Fibroblast of lung (primary cell): ENCODE measurements around the gene CCL16. TPM values are rescaled to one million over a fixed set of nuclear protein-coding genes. Genes with fewer than 3 reads are reported as not detected.

ENCODE experiments used
- DNase-seq, 2 donors: peaks; one replicate each; pipeline versions ENCODE4 v3.0.0 to v3.0.0-alpha.2; 2010; ENCODE audit warnings: low read depth in 2 of 2
- H2AFZ ChIP-seq: 2 replicates; pipeline ENCODE4 v1.5.1; 2012; ENCODE audit warnings: low read length, control low read depth, inconsistent platforms
- H3K27ac ChIP-seq: 2 replicates; pipeline ENCODE4 v1.5.1; 2011; ENCODE audit warnings: low read length, control low read depth; ENCODE audit not compliant: insufficient read depth
- H3K27me3 ChIP-seq: 2 replicates; pipeline ENCODE4 v1.5.1; 2011; ENCODE audit warnings: mild to moderate bottlenecking, low read length; ENCODE audit not compliant: control insufficient read depth, insufficient read depth
- H3K36me3 ChIP-seq: 2 replicates; pipeline ENCODE4 v1.5.1; 2011; ENCODE audit warnings: low read length; ENCODE audit not compliant: control insufficient read depth, insufficient read depth
- H3K4me1 ChIP-seq: 2 replicates; pipeline ENCODE4 v1.5.1; 2011; ENCODE audit warnings: low read length; ENCODE audit not compliant: control insufficient read depth, insufficient read depth; ENCODE audit errors: extremely low read depth
- H3K4me2 ChIP-seq: 2 replicates; pipeline ENCODE4 v1.5.1; 2011; ENCODE audit warnings: low read length, control low read depth; ENCODE audit not compliant: insufficient read depth; ENCODE audit errors: extremely low read depth
- H3K4me3 ChIP-seq, 4 experiments: fragments of 200-600 bp in 1 of 4; sonication (generic) in 1 of 4; replicated peaks in 1 of 4; 2 replicates each; pipeline ENCODE4 v1.5.1; 2011 to 2016; ENCODE audit warnings: low read length in 4 of 4, low read depth in 3 of 4, mild to moderate bottlenecking in 3 of 4, control low read depth in 2 of 4, inconsistent platforms in 1 of 4, mixed read lengths in 1 of 4; ENCODE audit not compliant: insufficient read depth in 1 of 4; ENCODE audit errors: control extremely low read depth in 1 of 4
- H3K79me2 ChIP-seq: 2 replicates; pipeline ENCODE4 v1.5.1; 2012; ENCODE audit warnings: mild to moderate bottlenecking, low read length, inconsistent platforms; ENCODE audit not compliant: control insufficient read depth, insufficient read depth
- H3K9ac ChIP-seq: 2 replicates; pipeline ENCODE4 v1.5.1; 2011; ENCODE audit warnings: mild to moderate bottlenecking, low read length, control low read depth; ENCODE audit not compliant: insufficient read depth
- H3K9me3 ChIP-seq: 2 replicates; pipeline ENCODE4 v1.5.1; 2012; ENCODE audit warnings: low read depth, low read length; ENCODE audit not compliant: control insufficient read depth, insufficient read depth
- H4K20me1 ChIP-seq: 2 replicates; pipeline ENCODE4 v1.5.1; 2011; ENCODE audit warnings: low read length; ENCODE audit not compliant: control insufficient read depth, insufficient read depth; ENCODE audit errors: extremely low read depth
- EZH2 ChIP-seq: IDR thresholded peaks from 2 replicates; pipeline ENCODE4 v1.5.1; 2012; ENCODE audit warnings: low read length, control low read depth, mild to moderate bottlenecking; ENCODE audit errors: missing control alignments
- polyA plus RNA-seq, 2 donors: library from polyadenylated mRNA; depleted of rRNA in 1 of 2; stranded (reverse) in 1 of 2; unstranded in 1 of 2; fragments of >200 nt; gene quantifications; 2 replicates each; pipeline ENCODE4 v1.2.1, GENCODE V29; 2011 to 2012; ENCODE audit warnings: missing spikeins in 1 of 2
- total RNA-seq: library from RNA; depleted of rRNA; stranded (reverse); fragments of >200 nt; gene quantifications from 2 replicates; pipeline ENCODE4 v1.2.1, GENCODE V29; 2014
- TF ChIP-seq, protein P1 (sequence below), 2 donors: IDR thresholded peaks in 1 of 2; conservative IDR thresholded peaks in 1 of 2; 1 replicate in 1 of 2; 2 replicates in 1 of 2; pipeline ENCODE4 v1.5.1; 2011 to 2012; ENCODE audit warnings: low read length in 2 of 2, control low read depth in 1 of 2, inconsistent platforms in 1 of 2, low read depth in 1 of 2, mild to moderate bottlenecking in 1 of 2

The CCL16 gene
- total and polyA plus RNA-seq, 2 donors (not counting 1 experiment from before 2014, with no cell fraction given), result not detected

DNA sequence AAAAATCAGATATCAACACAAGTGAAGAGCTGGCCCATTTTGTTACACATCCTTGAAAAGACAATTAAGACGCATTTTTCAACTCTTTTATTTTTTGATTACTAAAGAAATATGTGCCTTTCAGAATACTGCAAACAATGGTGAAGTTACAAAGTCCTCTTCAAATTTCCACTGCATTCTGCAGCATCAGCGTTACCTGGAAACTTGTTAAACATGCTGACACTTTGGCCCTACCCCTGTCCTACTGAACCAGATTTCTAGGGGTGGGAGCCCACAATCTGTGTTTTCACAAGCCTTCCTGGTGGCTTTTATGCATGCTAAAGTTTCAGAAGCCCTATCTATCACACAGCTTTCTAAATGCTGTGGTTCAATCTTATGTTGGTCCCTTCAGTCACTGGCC is 9.8 kb upstream of the CCL16 start:
- TF ChIP-seq EZH2, result no peak
- TF ChIP-seq, protein P1, sequence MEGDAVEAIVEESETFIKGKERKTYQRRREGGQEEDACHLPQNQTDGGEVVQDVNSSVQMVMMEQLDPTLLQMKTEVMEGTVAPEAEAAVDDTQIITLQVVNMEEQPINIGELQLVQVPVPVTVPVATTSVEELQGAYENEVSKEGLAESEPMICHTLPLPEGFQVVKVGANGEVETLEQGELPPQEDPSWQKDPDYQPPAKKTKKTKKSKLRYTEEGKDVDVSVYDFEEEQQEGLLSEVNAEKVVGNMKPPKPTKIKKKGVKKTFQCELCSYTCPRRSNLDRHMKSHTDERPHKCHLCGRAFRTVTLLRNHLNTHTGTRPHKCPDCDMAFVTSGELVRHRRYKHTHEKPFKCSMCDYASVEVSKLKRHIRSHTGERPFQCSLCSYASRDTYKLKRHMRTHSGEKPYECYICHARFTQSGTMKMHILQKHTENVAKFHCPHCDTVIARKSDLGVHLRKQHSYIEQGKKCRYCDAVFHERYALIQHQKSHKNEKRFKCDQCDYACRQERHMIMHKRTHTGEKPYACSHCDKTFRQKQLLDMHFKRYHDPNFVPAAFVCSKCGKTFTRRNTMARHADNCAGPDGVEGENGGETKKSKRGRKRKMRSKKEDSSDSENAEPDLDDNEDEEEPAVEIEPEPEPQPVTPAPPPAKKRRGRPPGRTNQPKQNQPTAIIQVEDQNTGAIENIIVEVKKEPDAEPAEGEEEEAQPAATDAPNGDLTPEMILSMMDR (conservative IDR thresholded peaks at IDR 0.05 in 1 of 2, IDR thresholded peaks at IDR 0.05 in 1 of 2; ENCODE audit: low read depth in 1 of 2, low read length in 2 of 2), result no peak

GRCh38 chr17:35988164-35988563 is 6.9 kb upstream of the CCL16 start:
- H4K20me1 ChIP-seq, result no peaks in the 10 kb centered on the region
- no peak overlapping the region for H2AFZ ChIP-seq
- no peak for DNase-seq
- no peaks in the 10 kb centered on the region for H3K36me3 ChIP-seq
- H3K27ac ChIP-seq, result no peak overlapping the region
- no peaks in the 10 kb centered on the region for H3K9me3 ChIP-seq
- no peak overlapping the region for H3K4me3 ChIP-seq
- no peak overlapping the region for H3K4me2 ChIP-seq
- TF ChIP-seq, protein P1 (conservative IDR thresholded peaks at IDR 0.05 in 1 of 2, IDR thresholded peaks at IDR 0.05 in 1 of 2; ENCODE audit: low read depth in 1 of 2, low read length in 2 of 2), result no peak
- no peaks in the 10 kb centered on the region for H3K27me3 ChIP-seq
- H3K9ac ChIP-seq, result no peak overlapping the region
- no peaks in the 10 kb centered on the region for H3K79me2 ChIP-seq
- H3K4me1 ChIP-seq, result no peaks in the 10 kb centered on the region

More for the DNA sequence above, 9.8 kb upstream of the CCL16 start:
- no peaks in the 10 kb centered on the region for H3K9me3 ChIP-seq
- no peak overlapping the region for H2AFZ ChIP-seq
- H3K4me2 ChIP-seq, result no peak overlapping the region
- H3K27me3 ChIP-seq, result no peaks in the 10 kb centered on the region
- H3K9ac ChIP-seq, result no peak overlapping the region
- H3K4me3 ChIP-seq, result no peak overlapping the region
- no peaks in the 10 kb centered on the region for H3K36me3 ChIP-seq
- no peak for DNase-seq
- H3K79me2 ChIP-seq, result no peaks in the 10 kb centered on the region
- no peak overlapping the region for H3K27ac ChIP-seq
- no peaks in the 10 kb centered on the region for H4K20me1 ChIP-seq
- H3K4me1 ChIP-seq, result no peaks in the 10 kb centered on the region

DNA sequence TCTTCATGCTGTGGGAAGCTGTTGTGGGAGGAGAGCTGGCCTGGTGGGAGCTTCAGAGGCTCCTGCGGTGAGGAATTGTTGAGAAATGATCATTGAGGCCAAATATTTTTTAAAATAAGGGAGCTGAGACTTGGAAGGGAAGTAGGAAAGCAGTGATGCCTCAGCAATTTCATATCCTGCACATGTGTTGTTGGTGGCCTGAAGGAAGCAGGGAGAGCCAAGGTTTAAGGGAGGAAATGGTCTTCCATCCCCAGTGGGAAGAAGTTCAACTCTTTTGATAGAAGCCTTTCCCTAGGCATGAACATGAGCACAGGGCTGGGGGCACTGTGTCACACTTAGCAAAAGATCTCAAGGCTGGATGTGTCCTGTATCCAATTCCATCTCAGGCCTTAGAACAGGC is 5.3 kb upstream of the CCL16 start, which contains the start of gene CCL14:
Gene CCL14, minus strand, starts transcription at position 87 of the 400 bp plus-strand sequence. Its CDS starts 80 bp downstream, at position 7.
- Histone ChIP-seq H3K4me3 (no peak within 1 kb of the TSS), H3K36me3 (no peaks in the 10 kb centered on the region), H3K4me2 (no peak within 1 kb of the TSS), H3K4me1 (no peaks in the 10 kb centered on the region), H3K79me2 (no peaks in the 10 kb centered on the region), H3K27ac (no peak within 1 kb of the TSS), H3K9me3 (no peaks in the 10 kb centered on the region), H4K20me1 (no peaks in the 10 kb centered on the region), H3K27me3 (no peaks in the 10 kb centered on the region), H2AFZ (no peak within 1 kb of the TSS), H3K9ac (no peak within 1 kb of the TSS)
- TF ChIP-seq EZH2, result no peak
- TF ChIP-seq, protein P1 (conservative IDR thresholded peaks at IDR 0.05 in 1 of 2, IDR thresholded peaks at IDR 0.05 in 1 of 2; ENCODE audit: low read depth in 1 of 2, low read length in 2 of 2), result no peak
- DNase-seq, result no peak
